Activated CD8-positive, alpha-beta memory T cell treated with anti-CD3 and anti-CD28 coated beads, Interleukin-2, amount 50 U/mL, for 24 hours (primary cell): Measurements from ENCODE around the gene REN.

Experiments
- DNase-seq: peaks from one replicate; pipeline ENCODE4 v3.0.0-alpha.2; 2020; ENCODE audit errors: extremely low read depth

Gene REN

DNA sequence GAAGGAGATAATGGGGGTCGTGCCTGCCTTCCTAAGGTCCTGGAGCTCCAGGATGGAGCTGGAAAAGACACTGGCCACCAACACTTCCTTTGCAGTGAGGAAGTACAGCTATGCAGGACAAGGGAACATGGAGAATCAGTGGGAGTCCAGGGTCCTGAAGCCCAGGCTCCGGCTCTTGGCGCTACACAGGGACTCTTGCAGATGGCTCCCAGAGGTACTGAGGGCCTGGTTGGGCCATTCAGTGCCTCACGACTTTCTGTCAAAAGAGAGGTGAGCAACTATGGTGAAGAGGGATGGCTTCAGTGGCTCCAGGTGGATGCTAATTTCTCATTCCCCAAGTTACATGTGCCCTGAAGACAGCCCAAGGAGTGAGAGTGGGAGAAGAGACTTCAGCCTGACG, 12.5 kb downstream of the REN start:
- no peak for DNase-seq

GRCh38 chr1:204152310-204153044, 13.7 kb downstream of the REN start:
- no peak for DNase-seq

DNA sequence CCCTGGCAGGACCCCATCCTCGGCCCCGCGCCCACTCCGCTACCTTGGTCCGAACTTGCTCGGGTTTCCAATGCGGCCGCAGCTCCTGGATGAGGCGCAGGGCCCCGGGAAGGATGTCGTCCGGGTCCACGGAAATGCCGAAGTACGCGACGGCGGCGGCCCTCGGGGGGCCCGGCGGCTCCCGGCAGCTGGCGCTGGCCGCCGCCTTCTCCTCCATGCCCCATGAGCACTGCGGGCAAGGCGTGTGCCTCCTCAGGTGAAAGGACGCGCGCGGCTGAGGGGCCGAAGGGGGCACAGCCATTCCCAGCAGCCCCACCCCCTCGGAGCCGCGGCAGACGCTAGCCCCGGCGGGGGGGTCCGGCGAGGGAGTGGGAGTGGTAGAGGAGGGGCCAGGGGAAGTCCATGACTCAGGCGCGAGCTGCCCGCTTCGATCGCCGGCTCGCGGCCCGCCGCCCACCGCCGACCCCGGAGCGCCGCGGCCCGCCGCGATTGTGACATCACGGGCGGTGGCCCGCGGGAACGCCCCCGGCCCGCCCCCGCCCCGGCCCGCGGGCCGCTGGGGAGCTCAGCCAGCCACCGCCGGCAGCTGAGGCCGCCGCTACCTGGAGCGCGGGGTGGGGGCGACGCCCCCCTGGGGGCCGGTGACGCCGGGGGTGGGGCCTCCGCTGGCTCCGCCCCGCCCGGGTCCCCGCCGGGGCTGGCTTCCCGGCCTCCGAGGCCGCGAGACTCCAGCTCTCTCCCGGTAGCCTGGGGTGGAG, 14.4 kb downstream of the REN start, which contains the start of gene ETNK2:
TSS of gene ETNK2 (minus strand) at position 493 of the 758 bp plus-strand sequence. CDS start at position 301, 192 bp downstream.
- DNase-seq, result no peak

DNA sequence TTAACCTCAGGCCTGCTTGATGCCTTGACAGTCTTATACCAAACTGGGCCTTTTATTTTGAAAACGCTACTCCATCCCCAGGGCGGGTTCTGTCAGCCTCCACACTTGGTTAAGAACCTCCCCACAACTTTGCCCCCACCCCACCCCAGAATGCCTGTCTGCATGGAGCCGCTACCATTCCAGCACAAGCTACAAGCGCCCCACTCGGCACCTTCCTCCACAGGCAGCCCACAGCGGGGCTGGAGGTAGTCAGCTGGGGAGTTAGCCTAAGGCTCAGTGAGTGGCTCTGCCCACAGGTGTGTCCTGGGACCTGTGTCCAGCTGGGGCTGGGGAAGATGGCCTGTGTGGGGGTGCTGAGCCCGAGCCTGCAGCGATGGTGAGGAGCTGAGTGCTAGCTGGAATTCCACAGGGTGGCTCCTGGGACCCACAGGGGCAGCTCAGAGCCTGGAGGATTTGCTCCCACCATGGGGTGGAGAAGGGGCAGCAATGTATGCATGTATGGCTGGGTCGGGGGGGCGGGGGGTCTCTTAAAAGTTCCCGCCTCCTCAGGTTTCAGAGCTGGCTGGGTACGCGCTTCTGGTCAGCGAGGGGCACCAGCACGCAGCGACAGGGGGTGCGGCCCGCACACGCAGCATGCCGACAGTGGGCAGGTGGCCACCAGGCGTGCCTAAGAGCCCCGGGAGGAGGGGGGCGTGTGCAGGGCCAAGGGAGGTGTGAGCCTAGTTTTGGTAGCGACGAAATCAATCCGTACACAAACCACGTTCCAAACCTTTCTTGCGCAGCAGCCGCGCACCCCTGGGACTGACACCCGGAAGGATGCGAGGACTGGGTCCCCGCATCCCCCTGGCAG, 15.2 kb downstream of the REN start:
- no peak for DNase-seq

GRCh38 chr1:204149635-204150565, 16.2 kb downstream of the REN start:
- no peak for DNase-seq

GRCh38 chr1:204149107-204149506, 17.0 kb downstream of the REN start:
- no peak for DNase-seq

GRCh38 chr1:204147406-204148383, 18.4 kb downstream of the REN start:
- DNase-seq, result no peak

GRCh38 chr1:204146965-204147364, 19.2 kb downstream of the REN start:
- no peak for DNase-seq

- no peak for DNase-seq
Measured at GRCh38 chr1:204146309-204146708, 19.8 kb downstream of the REN start.

GRCh38 chr1:204145033-204145504, 21.1 kb downstream of the REN start:
- DNase-seq, result no peak

DNA sequence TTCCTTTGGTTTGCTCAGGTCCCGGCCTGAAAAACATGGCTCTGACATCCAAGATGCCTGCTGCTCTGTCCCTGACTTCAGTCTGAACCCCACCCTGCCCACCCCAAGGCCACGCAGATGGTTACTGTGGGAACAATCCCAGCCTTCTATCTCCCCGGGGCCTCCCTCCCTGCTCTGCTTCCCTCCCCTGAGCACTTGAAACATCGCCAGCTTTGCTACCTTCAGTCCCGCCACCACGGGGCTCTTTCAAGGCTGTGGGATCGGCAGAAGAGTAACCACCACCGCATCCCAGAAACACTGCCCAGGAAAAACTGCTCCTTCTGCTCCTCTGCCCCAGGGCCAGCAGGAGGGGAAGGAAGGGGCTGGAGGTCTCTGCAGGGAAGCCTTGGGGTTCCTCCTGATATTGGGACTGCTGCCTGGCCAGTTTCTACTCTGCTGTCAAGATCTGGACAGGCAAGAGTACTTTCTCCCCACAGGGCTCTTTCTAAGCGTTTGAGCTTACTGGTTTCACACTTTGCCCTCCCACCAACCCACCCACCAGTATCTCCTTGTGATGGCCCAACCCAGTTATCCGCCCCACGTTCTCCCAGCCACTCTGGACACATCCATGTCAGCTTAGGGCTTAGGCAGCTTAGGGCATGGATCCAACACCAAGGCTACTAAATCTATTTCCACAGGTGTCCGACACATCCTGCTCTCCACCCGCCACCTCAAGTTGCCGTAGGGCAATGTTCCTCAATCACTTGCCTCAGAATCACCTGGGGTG, 22.7 kb downstream of the REN start:
- DNase-seq, result no peak

DNA sequence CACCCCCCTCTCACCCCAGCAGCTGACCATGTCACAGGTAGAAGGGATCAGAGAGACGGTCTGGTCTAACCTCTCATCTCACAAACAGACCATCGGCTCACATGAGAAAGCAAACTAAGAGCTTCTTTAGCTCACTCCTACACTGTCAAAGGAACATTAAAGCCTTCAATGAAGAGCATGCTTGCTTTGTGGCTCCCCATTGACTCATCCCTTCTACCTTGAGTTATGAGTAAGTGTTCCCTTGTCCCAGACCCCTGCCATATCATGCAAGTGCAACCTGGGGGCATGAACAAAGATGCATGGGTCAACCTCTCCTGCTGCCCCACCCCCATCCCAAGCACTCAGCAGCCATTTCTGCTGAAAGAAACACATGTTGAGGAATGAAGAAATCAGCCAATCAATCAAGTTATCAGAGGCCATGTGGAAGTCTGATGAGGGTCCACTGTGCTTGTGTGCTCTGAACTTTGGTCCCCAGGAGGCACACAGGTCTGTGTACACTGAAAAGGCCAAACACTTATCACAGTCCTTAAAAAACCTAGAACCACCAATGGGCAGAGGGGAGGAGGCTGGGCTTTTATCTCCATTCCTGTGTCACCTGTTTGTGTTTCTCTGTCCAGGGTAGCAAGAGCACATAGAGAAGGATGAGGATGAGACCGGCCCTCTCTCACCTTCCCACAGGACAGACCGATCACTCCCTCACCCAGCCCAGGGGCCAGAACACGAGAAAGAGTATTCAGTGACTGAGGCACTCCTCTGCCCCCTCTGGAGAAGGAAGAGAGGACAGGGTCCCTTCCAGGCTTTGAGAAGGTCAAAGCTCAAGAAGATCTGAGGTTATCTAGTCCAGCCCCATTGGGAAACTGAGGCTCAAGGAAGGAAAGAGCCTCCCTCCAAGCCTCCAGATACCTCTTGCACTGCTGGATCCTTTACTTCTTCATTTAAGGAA, 23.8 kb downstream of the REN start:
- no peak for DNase-seq

GRCh38 chr1:204141131-204141530, 25.0 kb downstream of the REN start:
- no peak for DNase-seq

DNA sequence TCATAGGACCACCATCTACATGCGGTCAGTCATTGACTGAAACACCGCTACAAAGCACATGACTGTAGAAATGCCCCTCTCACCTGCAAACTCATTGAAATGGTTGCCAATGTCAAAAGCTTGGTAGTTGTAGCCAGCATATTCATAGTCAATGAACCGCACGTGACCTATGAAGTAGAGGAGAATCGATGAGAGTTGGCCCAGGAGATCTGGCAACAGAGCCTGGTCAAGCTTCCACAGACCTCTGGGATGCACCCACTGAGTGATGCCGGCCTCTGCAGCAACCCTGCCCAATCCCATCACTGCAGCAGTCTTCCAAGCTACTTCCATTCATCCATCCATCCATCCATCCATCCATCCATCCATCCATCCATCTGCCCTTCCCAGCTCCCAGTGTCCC, 26.2 kb downstream of the REN start:
- no peak for DNase-seq

DNA sequence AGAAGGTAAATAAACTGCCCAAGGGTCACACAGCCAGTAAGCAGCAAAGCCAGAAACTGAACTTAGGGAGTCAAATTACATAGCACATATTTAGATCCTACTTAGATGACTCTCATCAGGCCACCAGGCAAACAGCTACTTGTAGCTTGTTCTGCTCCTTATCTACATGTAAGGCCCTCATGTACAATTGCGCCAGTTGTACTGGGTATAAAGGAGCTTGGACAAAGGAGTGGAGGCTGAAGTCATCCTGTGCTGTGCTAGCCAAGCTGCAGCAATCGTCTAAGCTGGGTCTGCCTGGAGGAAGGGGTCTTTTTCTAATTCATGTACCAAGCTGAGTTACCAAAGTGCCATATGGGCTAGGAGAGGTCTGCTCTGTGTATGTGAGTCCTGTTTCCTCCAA, 27.0 kb downstream of the REN start:
- DNase-seq, result no peak

DNA sequence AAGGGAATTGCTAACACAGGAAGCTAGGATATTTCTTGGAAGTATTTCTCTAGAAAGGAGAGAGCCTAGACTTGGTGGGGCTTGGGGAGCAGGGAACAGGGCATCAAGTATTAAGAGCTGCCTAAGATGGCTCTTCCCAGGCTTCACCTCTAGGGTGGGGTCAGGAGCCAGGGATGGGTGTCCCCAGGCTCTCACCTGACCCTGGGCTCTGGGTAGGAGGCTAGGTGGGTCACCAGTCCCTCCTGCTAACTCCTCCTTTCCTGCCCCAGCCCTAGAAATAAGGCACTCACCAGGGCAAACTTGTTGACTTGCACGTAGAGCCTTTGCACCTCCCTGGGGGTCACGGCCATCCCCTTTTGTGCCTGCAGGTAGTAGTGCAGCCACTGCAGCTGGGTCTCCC, 29.3 kb downstream of the REN start:
- DNase-seq, result no peak

GRCh38 chr1:204134103-204134502, 32.0 kb downstream of the REN start:
- DNase-seq, result no peak

DNA sequence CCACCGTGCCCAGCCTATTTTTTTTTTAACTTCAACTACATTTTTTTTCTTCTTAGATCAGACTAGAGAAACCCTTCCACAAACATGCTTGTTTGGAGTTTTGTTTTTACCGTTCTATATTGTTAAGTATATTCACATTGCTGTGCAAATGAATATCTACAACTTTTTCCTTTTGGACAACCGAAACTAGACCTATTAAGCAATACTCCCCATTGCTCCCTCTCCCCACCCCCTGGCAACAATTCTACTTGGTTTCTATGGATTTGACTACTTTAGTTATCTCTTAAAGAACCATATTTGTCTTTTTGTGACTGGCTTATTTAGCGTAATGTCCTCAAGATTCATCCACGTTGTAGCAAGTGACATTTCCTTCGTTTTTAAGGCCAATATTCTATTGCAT, 33.4 kb downstream of the REN start:
- no peak for DNase-seq
